Measurements from ENCODE around the gene RAB3B.

DNA sequence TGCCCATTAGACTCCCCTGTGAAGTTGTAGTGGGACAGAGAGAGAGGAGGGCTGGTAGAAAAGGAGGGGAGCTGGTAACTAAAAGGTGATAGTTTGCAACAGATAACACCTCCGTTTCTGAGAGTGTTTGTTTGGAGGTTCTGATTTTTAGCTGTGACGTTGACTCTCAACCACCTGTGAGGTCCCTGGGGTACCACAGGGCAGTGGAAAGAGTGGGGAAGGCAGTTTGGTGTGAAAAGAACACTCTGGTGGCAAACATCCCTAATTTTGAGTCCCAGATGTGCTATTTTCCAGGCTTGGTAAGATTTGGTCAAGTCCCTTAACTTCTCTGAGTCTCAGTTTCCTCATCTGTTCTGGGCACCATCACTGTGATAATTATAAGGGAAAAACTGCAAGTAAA, 29.3 kb downstream of the RAB3B start:
- TF ChIP-seq, protein P1, sequence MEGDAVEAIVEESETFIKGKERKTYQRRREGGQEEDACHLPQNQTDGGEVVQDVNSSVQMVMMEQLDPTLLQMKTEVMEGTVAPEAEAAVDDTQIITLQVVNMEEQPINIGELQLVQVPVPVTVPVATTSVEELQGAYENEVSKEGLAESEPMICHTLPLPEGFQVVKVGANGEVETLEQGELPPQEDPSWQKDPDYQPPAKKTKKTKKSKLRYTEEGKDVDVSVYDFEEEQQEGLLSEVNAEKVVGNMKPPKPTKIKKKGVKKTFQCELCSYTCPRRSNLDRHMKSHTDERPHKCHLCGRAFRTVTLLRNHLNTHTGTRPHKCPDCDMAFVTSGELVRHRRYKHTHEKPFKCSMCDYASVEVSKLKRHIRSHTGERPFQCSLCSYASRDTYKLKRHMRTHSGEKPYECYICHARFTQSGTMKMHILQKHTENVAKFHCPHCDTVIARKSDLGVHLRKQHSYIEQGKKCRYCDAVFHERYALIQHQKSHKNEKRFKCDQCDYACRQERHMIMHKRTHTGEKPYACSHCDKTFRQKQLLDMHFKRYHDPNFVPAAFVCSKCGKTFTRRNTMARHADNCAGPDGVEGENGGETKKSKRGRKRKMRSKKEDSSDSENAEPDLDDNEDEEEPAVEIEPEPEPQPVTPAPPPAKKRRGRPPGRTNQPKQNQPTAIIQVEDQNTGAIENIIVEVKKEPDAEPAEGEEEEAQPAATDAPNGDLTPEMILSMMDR (IDR thresholded peaks at IDR 0.05), result no peak
- no peak for TF ChIP-seq POLR2A (IDR thresholded peaks at IDR 0.05)

Measured in heart left ventricle (tissue), 13 donors.